A172 (cell line): ENCODE measurements around the gene PLCD3. TPM values are rescaled to one million over a fixed set of nuclear protein-coding genes. Genes with fewer than 3 reads are reported as not detected.

Source experiments
- DNase-seq: peaks from one replicate; pipeline ENCODE4 v3.0.0-alpha.2; 2015; ENCODE audit warnings: low spot score
- total RNA-seq: library from RNA; depleted of rRNA; stranded (reverse); fragments of >200 nt; shearing (Covaris generic); gene quantifications from 2 replicates; pipeline ENCODE4 v1.2.3, GENCODE V29; 2014; rRNA removed

PLCD3 gene
- 168 and 189 TPM in 2 replicates for total RNA-seq

GRCh38 chr17:45132320-45132571, at the start of gene PLCD3:
PLCD3 (minus strand) TSS chr17:45132515; CDS start chr17:45132410, 105 bp downstream.
- DNase-seq: no peak

GRCh38 chr17:45177563-45177962, 45.2 kb upstream of the PLCD3 start:
- DNase-seq: no peak

- DNase-seq: no peak
Observed at GRCh38 chr17:45175759-45176115, 43.4 kb upstream of the PLCD3 start.

GRCh38 chr17:45172541-45173286, 40.4 kb upstream of the PLCD3 start:
- peak; percentile 98 for DNase-seq

GRCh38 chr17:45172232-45172540, 39.9 kb upstream of the PLCD3 start:
- no peak for DNase-seq

GRCh38 chr17:45171338-45172231, 39.3 kb upstream of the PLCD3 start:
- peak; percentile 89 for DNase-seq

GRCh38 chr17:45170931-45171337, 38.6 kb upstream of the PLCD3 start:
- DNase-seq: peak; percentile 93

- peak; percentile 15 for DNase-seq
Observed at GRCh38 chr17:45170280-45170930, 38.1 kb upstream of the PLCD3 start.

GRCh38 chr17:45168991-45169752, 36.9 kb upstream of the PLCD3 start:
- no peak for DNase-seq

- no peak for DNase-seq
Observed at GRCh38 chr17:45164734-45165269, 32.5 kb upstream of the PLCD3 start.

- DNase-seq: no peak
Observed at GRCh38 chr17:45162025-45162687, 29.8 kb upstream of the PLCD3 start.

GRCh38 chr17:45161288-45162024, 29.1 kb upstream of the PLCD3 start, which contains the start of gene HEXIM2:
HEXIM2 (plus strand) TSS chr17:45161875; CDS start chr17:45162794, 919 bp downstream.
- peak; percentile 100 for DNase-seq

- DNase-seq: peak; percentile 54
Observed at GRCh38 chr17:45160447-45161287, 28.4 kb upstream of the PLCD3 start.

GRCh38 chr17:45156242-45156641, 23.9 kb upstream of the PLCD3 start:
- DNase-seq: no peak

- DNase-seq: no peak
Observed at GRCh38 chr17:45155483-45155882, 23.2 kb upstream of the PLCD3 start.

- DNase-seq: no peak
Observed at GRCh38 chr17:45155029-45155428, 22.7 kb upstream of the PLCD3 start.

- DNase-seq: no peak
Observed at GRCh38 chr17:45150911-45151809, 18.8 kb upstream of the PLCD3 start.
